Suprapubic skin (tissue), 4 donors: Measurements from ENCODE around the gene KLKB1.

ENCODE experiments used
- CTCF ChIP-seq, 2 donors: fragments of 200-600 bp in 1 of 2; fragments of 450-650 bp in 1 of 2; sonication (generic) in 1 of 2; IDR thresholded peaks; one replicate each; pipeline ENCODE4 v1.5.1; 2016 to 2019; ENCODE audit warnings: antibody characterized with exemption in 2 of 2, mild to moderate bottlenecking in 1 of 2, moderate library complexity in 1 of 2
- EP300 ChIP-seq: sonication (generic); formaldehyde crosslinking; IDR thresholded peaks from one replicate; pipeline ENCODE4 v1.6.1; 2017; ENCODE audit warnings: antibody characterized with exemption
- POLR2AphosphoS5 ChIP-seq, 3 donors: sonication (generic); formaldehyde crosslinking; IDR thresholded peaks; one replicate each; pipeline ENCODE4 v1.6.1; 2017; ENCODE audit warnings: antibody characterized with exemption in 3 of 3

- TF ChIP-seq EP300 (no peak), CTCF (IDR thresholded peaks at IDR 0.05) (no peak), POLR2AphosphoS5 (IDR thresholded peaks at IDR 0.05) (no peak)
These were observed 24.7 kb upstream of the KLKB1 start for GRCh38 chr4:186202490-186203140.
